Measurements from ENCODE around the gene NTNG2.

Gene NTNG2

GRCh38 chr9:132214027-132214622 lies 52.3 kb downstream of the NTNG2 start:
- Histone ChIP-seq H3F3A (ENCODE audit: insufficient read depth, low read length) (no peaks in the 10 kb centered on the region), H3K4me2 (ENCODE audit: low read length) (no peak overlapping the region), H2AFZ (ENCODE audit: low read length) (no peak overlapping the region), H3K79me2 (ENCODE audit: insufficient read depth, low read length) (no peaks in the 10 kb centered on the region), H3K36me3 (ENCODE audit: insufficient read depth, low read length) (no peaks in the 10 kb centered on the region), H3K4me3 (ENCODE audit: low read depth, low read length, poor library complexity, severe bottlenecking) (no peak overlapping the region), H3K9ac (ENCODE audit: low read length) (no peak overlapping the region), H3K9me2 (ENCODE audit: low read depth, low read length) (no peaks in the 10 kb centered on the region), H3K9me3 (ENCODE audit: low read length) (no peaks in the 10 kb centered on the region), H4K20me1 (ENCODE audit: insufficient read depth, low read length) (no peaks in the 10 kb centered on the region), H3K27me3 (ENCODE audit: insufficient read depth, low read length) (peaks cover 4% of the 10 kb centered on the region; the same call in 1 of the 2 replicates), H3K27ac (ENCODE audit: low read depth, low read length, poor library complexity, severe bottlenecking) (no peak overlapping the region), H3K4me1 (ENCODE audit: insufficient read depth, low read length, severe bottlenecking) (no peaks in the 10 kb centered on the region)
- no peak for TF ChIP-seq EZH2 (IDR thresholded peaks at IDR 0.05; ENCODE audit: borderline replicate concordance, low read length)
- no peak for TF ChIP-seq CTCF (IDR thresholded peaks at IDR 0.05; ENCODE audit: low read length)

- no peak overlapping the region for H3K4me3 ChIP-seq (ENCODE audit: low read depth, low read length, poor library complexity, severe bottlenecking)
- TF ChIP-seq CTCF (IDR thresholded peaks at IDR 0.05; ENCODE audit: low read length), result no peak
- TF ChIP-seq EZH2 (IDR thresholded peaks at IDR 0.05; ENCODE audit: borderline replicate concordance, low read length), result no peak
Measured at GRCh38 chr9:132216861-132217619, 55.2 kb downstream of the NTNG2 start.

GRCh38 chr9:132218208-132218607 lies 56.4 kb downstream of the NTNG2 start:
- Histone ChIP-seq H3F3A (ENCODE audit: insufficient read depth, low read length) (no peaks in the 10 kb centered on the region), H3K79me2 (ENCODE audit: insufficient read depth, low read length) (no peaks in the 10 kb centered on the region), H3K9me2 (ENCODE audit: low read depth, low read length) (no peaks in the 10 kb centered on the region), H3K9me3 (ENCODE audit: low read length) (no peaks in the 10 kb centered on the region), H3K4me1 (ENCODE audit: insufficient read depth, low read length, severe bottlenecking) (peaks cover 2% of the 10 kb centered on the region), H4K20me1 (ENCODE audit: insufficient read depth, low read length) (no peaks in the 10 kb centered on the region), H3K27ac (ENCODE audit: low read depth, low read length, poor library complexity, severe bottlenecking) (no peak overlapping the region), H3K36me3 (ENCODE audit: insufficient read depth, low read length) (no peaks in the 10 kb centered on the region), H3K4me2 (ENCODE audit: low read length) (no peak overlapping the region), H3K9ac (ENCODE audit: low read length) (no peak overlapping the region), H3K27me3 (ENCODE audit: insufficient read depth, low read length) (no peaks in the 10 kb centered on the region; the same call in 1 of the 2 replicates), H3K4me3 (ENCODE audit: low read depth, low read length, poor library complexity, severe bottlenecking) (no peak overlapping the region), H2AFZ (ENCODE audit: low read length) (no peak overlapping the region)
- TF ChIP-seq EZH2 (IDR thresholded peaks at IDR 0.05; ENCODE audit: borderline replicate concordance, low read length) (no peak), CTCF (IDR thresholded peaks at IDR 0.05; ENCODE audit: low read length) (no peak)

More at GRCh38 chr9:132216861-132217619, 55.2 kb downstream of the NTNG2 start:
- Histone ChIP-seq H3K9me2 (ENCODE audit: low read depth, low read length) (no peaks in the 10 kb centered on the region), H3K4me1 (ENCODE audit: insufficient read depth, low read length, severe bottlenecking) (no peaks in the 10 kb centered on the region), H3K36me3 (ENCODE audit: insufficient read depth, low read length) (no peaks in the 10 kb centered on the region), H3F3A (ENCODE audit: insufficient read depth, low read length) (no peaks in the 10 kb centered on the region), H2AFZ (ENCODE audit: low read length) (no peak overlapping the region), H3K9ac (ENCODE audit: low read length) (no peak overlapping the region), H3K9me3 (ENCODE audit: low read length) (no peaks in the 10 kb centered on the region), H3K27ac (ENCODE audit: low read depth, low read length, poor library complexity, severe bottlenecking) (no peak overlapping the region), H4K20me1 (ENCODE audit: insufficient read depth, low read length) (no peaks in the 10 kb centered on the region), H3K27me3 (ENCODE audit: insufficient read depth, low read length) (peaks cover 3% of the 10 kb centered on the region; the same call in 1 of the 2 replicates), H3K4me2 (ENCODE audit: low read length) (no peak overlapping the region), H3K79me2 (ENCODE audit: insufficient read depth, low read length) (no peaks in the 10 kb centered on the region)

All from OCI-LY1 (cell line).